GM12878 (cell line): Measurements from ENCODE around the gene NDOR1. TPM values are rescaled to one million over a fixed set of nuclear protein-coding genes. Genes with fewer than 3 reads are reported as not detected.

Source experiments
- ATAC-seq: fragments of 200-7000 bp; cut with Tn5 transposase; 3 replicates; pipeline ENCODE4 v1.9.1; 2020; ENCODE audit warnings: mild to moderate bottlenecking, moderate library complexity
- BruUV-seq: library from RNA; stranded (reverse); fragments of 400-500 nt; replicated peaks from 2 replicates; lab custom pipeline; 2021; lab: Mats Ljungman, UMichigan
- CTCF ChIA-PET: fragments of 300-600 bp; sonication (Branson Sonifier 250); formaldehyde crosslinking; extraction: SDS; loops from one replicate; lab custom pipeline; 2021; ENCODE audit warnings: inconsistent platforms; lab: Yijun Ruan, JAX
- POLR2A ChIA-PET: fragments of 350-600 bp; formaldehyde crosslinking; extraction: SDS; loops from one replicate; lab custom pipeline; 2021; ENCODE audit warnings: inconsistent platforms; lab: Charles Lee
- RAD21 ChIA-PET: fragments of 300-600 bp; sonication (Branson Sonifier 250); formaldehyde crosslinking; loops from one replicate; lab custom pipeline; 2023; ENCODE audit warnings: antibody characterized with exemption; ENCODE audit not compliant: unreplicated experiment; lab: Charles Lee
- SMC1A ChIA-PET: fragments of 300-600 bp; sonication (Branson Sonifier 250); formaldehyde crosslinking; loops from one replicate; lab custom pipeline; 2023; ENCODE audit not compliant: unreplicated experiment, uncharacterized antibody; lab: Charles Lee
- DNase-seq: peaks from one replicate; pipeline ENCODE4 v3.0.0-alpha.2; 2011; ENCODE audit warnings: low read depth, low spot score
- FAIRE-seq: peaks from 3 replicates; lab custom pipeline; 2011; peaks lifted over from hg19 to GRCh38; lab: Jason Lieb, UNC
- H2AFZ ChIP-seq: 2 replicates; pipeline ENCODE4 v1.6.0; 2011; ENCODE audit warnings: low read depth, low read length, control low read depth; ENCODE audit not compliant: control insufficient read depth
- H3K27ac ChIP-seq: 2 replicates; pipeline ENCODE4 v1.5.1; 2011; ENCODE audit warnings: control low read depth; ENCODE audit not compliant: control insufficient read depth, insufficient read depth
- H3K27me3 ChIP-seq, 2 experiments: replicated peaks in 1 of 2; 2 replicates each; pipeline versions ENCODE4 v1.6.0 to v1.6.1; 2011; ENCODE audit warnings: low read length in 1 of 2; ENCODE audit not compliant: control insufficient read depth in 2 of 2, insufficient read depth in 2 of 2
- H3K36me3 ChIP-seq, 2 experiments: 2 replicates each; pipeline ENCODE4 v1.5.1; 2011; ENCODE audit warnings: low read length in 1 of 2; ENCODE audit not compliant: control insufficient read depth in 2 of 2, insufficient read depth in 2 of 2
- H3K4me1 ChIP-seq: 2 replicates; pipeline ENCODE4 v1.6.1; 2011; ENCODE audit warnings: mild to moderate bottlenecking, low read length, moderate library complexity, mixed read lengths; ENCODE audit not compliant: control insufficient read depth, insufficient read depth
- H3K4me2 ChIP-seq: 2 replicates; pipeline ENCODE4 v1.6.0; 2011; ENCODE audit warnings: control low read depth; ENCODE audit not compliant: control insufficient read depth, insufficient read depth
- H3K4me3 ChIP-seq: fragments of 200-600 bp; sonication (generic); 2 replicates; pipeline ENCODE4 v1.5.1; 2016
- H3K79me2 ChIP-seq: 2 replicates; pipeline ENCODE4 v1.6.0; 2011; ENCODE audit warnings: low read length; ENCODE audit not compliant: control insufficient read depth, insufficient read depth
- H3K9ac ChIP-seq: 2 replicates; pipeline ENCODE4 v1.8.0; 2011; ENCODE audit warnings: low read length, control low read depth, mixed read lengths; ENCODE audit not compliant: control insufficient read depth, insufficient read depth
- H3K9me3 ChIP-seq: replicated peaks from 3 replicates; pipeline ENCODE4 v1.5.1; 2011; ENCODE audit warnings: mild to moderate bottlenecking, low read length; ENCODE audit not compliant: control insufficient read depth, insufficient read depth
- H4K20me1 ChIP-seq: 2 replicates; pipeline ENCODE4 v1.6.0; 2011; ENCODE audit not compliant: control insufficient read depth, insufficient read depth
- NR2F1 ChIP-seq: fragments of 450-650 bp; conservative IDR thresholded peaks from 2 replicates; pipeline ENCODE4 v1.6.1; 2017; ENCODE audit warnings: mild to moderate bottlenecking
- RBBP5 ChIP-seq: fragments of 200-600 bp; sonication (generic); conservative IDR thresholded peaks from 2 replicates; pipeline ENCODE4 v1.6.1; 2016
- WGBS: methylation state at CpG from one replicate; pipeline ENCODE4 v1.1.6; 2016; ENCODE audit warnings: low lambda C conversion rate; ENCODE audit not compliant: insufficient replicate concordance, insufficient coverage; ENCODE audit errors: missing lambda C conversion rate; 5-methylcytosine and 5-hydroxymethylcytosine counted together
- in situ Hi-C: fragments of 300-500 bp; cut with MboI; formaldehyde crosslinking; loops from 9 replicates; pipeline ENCODE4 v1.14.3; 2018; ENCODE audit warnings: mixed read lengths
- intact Hi-C: fragments of 100-400 bp; cut with micrococcal nuclease; formaldehyde crosslinking; loops from one replicate; pipeline ENCODE4 v1.14.2; 2022; ENCODE audit not compliant: unreplicated experiment
- polyA plus RNA-seq, 11 experiments: library from polyadenylated mRNA; depleted of rRNA in 4 of 11; unstranded in 6 of 11; stranded (reverse) in 5 of 11; fragments of >200 nt; fragmentation: Nextera tagmentation in 4 of 11; fragmentation: Illumina TruSeq in 1 of 11; extraction: Ambion mirVana in 4 of 11; extraction: Trizol in 1 of 11; gene quantifications; 1 replicate in 1 of 11; 2 replicates in 10 of 11; pipeline versions ENCODE4 v1.2.1 to v1.2.3, GENCODE V29; 2011 to 2016; ENCODE audit warnings: inconsistent platforms in 2 of 11, missing spikeins in 2 of 11, low read depth in 1 of 11
- total RNA-seq, 4 experiments: library from RNA; depleted of rRNA in 3 of 4; stranded (reverse); fragments of >200 nt in 3 of 4; fragmentation: Illumina TruSeq in 1 of 4; extraction: Trizol in 1 of 4; gene quantifications; 2 replicates each; pipeline versions ENCODE4 v1.2.1 to v1.2.3, GENCODE V29; 2013 to 2021
- TF ChIP-seq, protein P1 (sequence below): fragments of 450-650 bp; IDR thresholded peaks from 2 replicates; pipeline ENCODE4 v1.6.1; 2016; ENCODE audit warnings: mild to moderate bottlenecking
- TF ChIP-seq, protein P2 (sequence below): IDR thresholded peaks from 2 replicates; pipeline ENCODE4 v1.6.1; 2011; ENCODE audit warnings: low read depth, mild to moderate bottlenecking, low read length, moderate library complexity, borderline replicate concordance; ENCODE audit errors: extremely low read depth

NDOR1 gene
- total and polyA plus RNA-seq, 10 of the 15 experiments (the other 5 are each of a cell fraction or from before 2014, with no cell fraction given), result 0.04 to 32.9 (median 11.1) TPM

DNA sequence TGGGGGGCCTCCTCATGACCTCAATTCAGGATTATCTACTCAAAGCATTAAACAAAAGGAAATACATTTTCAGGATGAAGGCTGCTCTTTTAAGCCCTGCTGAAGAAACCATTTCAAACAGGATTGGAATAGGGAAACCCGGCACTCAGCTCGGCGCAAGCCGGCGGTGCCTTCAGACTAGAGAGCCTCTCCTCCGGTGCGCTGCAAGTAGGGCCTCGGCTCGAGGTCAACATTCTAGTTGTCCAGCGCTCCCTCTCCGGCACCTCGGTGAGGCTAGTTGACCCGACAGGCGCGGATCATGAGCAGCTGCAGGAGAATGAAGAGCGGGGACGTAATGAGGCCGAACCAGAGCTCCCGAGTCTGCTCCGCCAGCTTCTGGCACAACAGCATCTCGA is 772 bp upstream of the NDOR1 start:
- in situ Hi-C loops, result no loop called here
- H4K20me1 ChIP-seq, result no peaks in the 10 kb centered on the region
- H3K4me3 ChIP-seq, result peak overlapping the region; percentile 95

More for the DNA sequence above, 772 bp upstream of the NDOR1 start:
- Histone ChIP-seq H3K27ac (peak overlapping the region; percentile 75), H3K9me3 (no peaks in the 10 kb centered on the region), H3K4me2 (peak overlapping the region; percentile 70), H3K79me2 (peaks cover 45% of the 10 kb centered on the region), H3K36me3 (0 out of 4 replicates have a peak, but pooled peaks cover 0 to 4% of the 10 kb centered on the region in 2 experiments), H3K4me1 (peaks cover 38% of the 10 kb centered on the region), H2AFZ (no peak overlapping the region), H3K27me3 (no peaks in the 10 kb centered on the region), H3K9ac (peak overlapping the region; percentile 98)
- no peak for FAIRE-seq
- ChIA-PET RAD21 (interaction anchor here (1.1 to 1.6 kb wide), 4 partner anchors 15 to 18 kb away, joined by 3 to 9 read pairs (median 4); partner anchors contain the start of genes RNF208 and SSNA1), SMC1A (interaction anchor here (1.4 to 4.6 kb wide), 2 partner anchors 17 to 19 kb away, joined by 5 to 18 read pairs; partner anchors contain the start of genes ANAPC2, CYSRT1, RNF208 and SSNA1), POLR2A (interaction anchor here (1.5 to 8.0 kb wide), 7 partner anchors 16 to 135 kb away, joined by 4 to 68 read pairs (median 6); partner anchors contain the start of genes CYSRT1, MAN1B1, NELFB and RNF208), CTCF (interaction anchor here (0.9 to 1.9 kb wide), 5 partner anchors 12 to 137 kb away, joined by 3 to 10 read pairs (median 5); partner anchors contain the start of genes RNF224 and SSNA1)
- no peak for ATAC-seq
- 7% methylated on average over 21 of the region's 21 CpGs for WGBS
- intact Hi-C loops, result no loop called here
- TF ChIP-seq, protein P1, sequence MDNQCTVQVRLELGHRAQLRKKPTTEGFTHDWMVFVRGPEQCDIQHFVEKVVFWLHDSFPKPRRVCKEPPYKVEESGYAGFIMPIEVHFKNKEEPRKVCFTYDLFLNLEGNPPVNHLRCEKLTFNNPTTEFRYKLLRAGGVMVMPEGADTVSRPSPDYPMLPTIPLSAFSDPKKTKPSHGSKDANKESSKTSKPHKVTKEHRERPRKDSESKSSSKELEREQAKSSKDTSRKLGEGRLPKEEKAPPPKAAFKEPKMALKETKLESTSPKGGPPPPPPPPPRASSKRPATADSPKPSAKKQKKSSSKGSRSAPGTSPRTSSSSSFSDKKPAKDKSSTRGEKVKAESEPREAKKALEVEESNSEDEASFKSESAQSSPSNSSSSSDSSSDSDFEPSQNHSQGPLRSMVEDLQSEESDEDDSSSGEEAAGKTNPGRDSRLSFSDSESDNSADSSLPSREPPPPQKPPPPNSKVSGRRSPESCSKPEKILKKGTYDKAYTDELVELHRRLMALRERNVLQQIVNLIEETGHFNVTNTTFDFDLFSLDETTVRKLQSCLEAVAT, result 0 out of 2 replicates have a peak, but pooled peaks have one; percentile 50
- TF ChIP-seq NR2F1 (no peak), RBBP5 (no peak)
- TF ChIP-seq, protein P2, sequence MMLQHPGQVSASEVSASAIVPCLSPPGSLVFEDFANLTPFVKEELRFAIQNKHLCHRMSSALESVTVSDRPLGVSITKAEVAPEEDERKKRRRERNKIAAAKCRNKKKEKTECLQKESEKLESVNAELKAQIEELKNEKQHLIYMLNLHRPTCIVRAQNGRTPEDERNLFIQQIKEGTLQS, result no peak
- no TSS peak for BruUV-seq
- DNase-seq, result no peak
